HepG2 (cell line): ENCODE results near the gene EVC. TPM values are rescaled to one million over a fixed set of nuclear protein-coding genes. Genes with fewer than 3 reads are reported as not detected.

ENCODE experiments used
- ARNTL ChIP-seq: sonication (generic); formaldehyde crosslinking; IDR thresholded peaks from 2 replicates; pipeline ENCODE4 v1.4.0; 2020; ENCODE audit warnings: mild to moderate bottlenecking, missing genetic modification reagents
- BHLHE40 ChIP-seq: IDR thresholded peaks from 2 replicates; pipeline ENCODE4 v1.6.1; 2011; ENCODE audit warnings: low read length, improper control_type of control experiment
- CAMTA2 ChIP-seq: sonication (generic); formaldehyde crosslinking; IDR thresholded peaks from 2 replicates; pipeline ENCODE4 v1.4.0; 2020; ENCODE audit warnings: mild to moderate bottlenecking, missing genetic modification reagents, borderline replicate concordance
- DR1 ChIP-seq: sonication (generic); formaldehyde crosslinking; IDR thresholded peaks from 2 replicates; pipeline ENCODE4 v1.8.0; 2021; ENCODE audit warnings: mild to moderate bottlenecking, missing genetic modification reagents, inconsistent platforms
- MAFK ChIP-seq, 2 experiments: IDR thresholded peaks in 1 of 2; conservative IDR thresholded peaks in 1 of 2; 2 replicates each; pipeline ENCODE4 v1.6.1; 2011; ENCODE audit warnings: improper control_type of control experiment in 2 of 2, low read length in 2 of 2
- MAX ChIP-seq: IDR thresholded peaks from 2 replicates; pipeline ENCODE4 v1.6.1; 2012; ENCODE audit warnings: inconsistent platforms
- NFRKB ChIP-seq: fragments of 450-650 bp; IDR thresholded peaks from 2 replicates; pipeline ENCODE4 v1.6.1; 2017
- SRSF4 ChIP-seq: fragments of 200-400 bp; formaldehyde crosslinking; IDR thresholded peaks from one replicate; pipeline ENCODE4 v1.6.1; 2018; ENCODE audit warnings: mild to moderate bottlenecking, low read depth, low read length, moderate library complexity; ENCODE audit not compliant: poor library complexity, severe bottlenecking
- ZFP91 ChIP-seq: sonication (generic); formaldehyde crosslinking; IDR thresholded peaks from 2 replicates; pipeline ENCODE4 v1.9.0; 2022; ENCODE audit warnings: missing genetic modification reagents, mild to moderate bottlenecking, borderline replicate concordance
- ZNF121 ChIP-seq: sonication (generic); formaldehyde crosslinking; IDR thresholded peaks from 2 replicates; pipeline ENCODE4 v1.5.0; 2020; ENCODE audit warnings: mild to moderate bottlenecking, missing genetic modification reagents
- polyA plus RNA-seq, 8 experiments: library from polyadenylated mRNA; depleted of rRNA in 3 of 8; stranded (reverse) in 7 of 8; unstranded in 1 of 8; fragments of >200 nt; fragmentation: Illumina TruSeq in 4 of 8; extraction: Trizol in 4 of 8; gene quantifications; 2 replicates each; pipeline versions ENCODE4 v1.2.1 to v1.2.3, GENCODE V29; 2011 to 2016; ENCODE audit warnings: low read depth in 4 of 8, missing spikeins in 1 of 8, mixed read lengths in 1 of 8; ENCODE audit not compliant: insufficient read depth in 1 of 8
- total RNA-seq, 5 experiments: library from RNA; depleted of rRNA; stranded (reverse); fragments of >200 nt; fragmentation: Illumina TruSeq; extraction: Trizol; gene quantifications; 2 replicates each; pipeline ENCODE4 v1.2.3, GENCODE V29; 2016; ENCODE audit warnings: low read depth in 1 of 5
- TF ChIP-seq, protein P1 (sequence below): sonication (generic); formaldehyde crosslinking; IDR thresholded peaks from 2 replicates; pipeline ENCODE4 v1.4.0; 2020; ENCODE audit warnings: mild to moderate bottlenecking, missing genetic modification reagents
- TF ChIP-seq, protein P2 (sequence below): sonication (generic); formaldehyde crosslinking; conservative IDR thresholded peaks from 2 replicates; pipeline ENCODE4 v1.5.0; 2020; ENCODE audit warnings: missing genetic modification reagents
- TF ChIP-seq, protein P3 (sequence below): sonication (generic); formaldehyde crosslinking; IDR thresholded peaks from 2 replicates; pipeline ENCODE4 v1.8.0; 2022; ENCODE audit warnings: low read depth, missing genetic modification reagents

Gene EVC
- total and polyA plus RNA-seq, 2 of the 13 experiments (the other 11 are each of a cell fraction or from before 2014, with no cell fraction given), result 3.1 to 4.9 TPM

DNA sequence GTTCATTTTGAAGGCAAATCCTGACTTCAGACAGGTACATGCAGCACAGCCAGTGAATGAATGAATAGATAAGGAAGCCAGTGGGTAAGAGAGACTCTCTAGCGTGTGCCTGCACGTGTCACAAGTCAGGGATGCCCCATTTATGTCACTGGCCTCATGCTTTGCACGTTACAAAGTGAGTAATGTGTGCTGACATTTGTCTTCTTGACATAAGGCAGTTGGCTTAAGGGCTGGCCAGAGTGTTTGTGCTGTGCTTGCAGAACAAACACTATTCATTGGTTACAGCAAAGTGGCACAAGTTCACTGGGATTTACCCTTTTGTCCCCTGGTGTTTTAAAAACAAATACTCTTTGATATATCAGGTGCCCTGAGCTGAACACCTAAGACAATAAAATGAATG is 125.9 kb downstream of the EVC start (continued):
- TF ChIP-seq, protein P1, sequence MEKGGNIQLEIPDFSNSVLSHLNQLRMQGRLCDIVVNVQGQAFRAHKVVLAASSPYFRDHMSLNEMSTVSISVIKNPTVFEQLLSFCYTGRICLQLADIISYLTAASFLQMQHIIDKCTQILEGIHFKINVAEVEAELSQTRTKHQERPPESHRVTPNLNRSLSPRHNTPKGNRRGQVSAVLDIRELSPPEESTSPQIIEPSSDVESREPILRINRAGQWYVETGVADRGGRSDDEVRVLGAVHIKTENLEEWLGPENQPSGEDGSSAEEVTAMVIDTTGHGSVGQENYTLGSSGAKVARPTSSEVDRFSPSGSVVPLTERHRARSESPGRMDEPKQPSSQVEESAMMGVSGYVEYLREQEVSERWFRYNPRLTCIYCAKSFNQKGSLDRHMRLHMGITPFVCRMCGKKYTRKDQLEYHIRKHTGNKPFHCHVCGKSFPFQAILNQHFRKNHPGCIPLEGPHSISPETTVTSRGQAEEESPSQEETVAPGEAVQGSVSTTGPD (CRISPR knock-in tag), result no peak
- TF ChIP-seq, protein P2, sequence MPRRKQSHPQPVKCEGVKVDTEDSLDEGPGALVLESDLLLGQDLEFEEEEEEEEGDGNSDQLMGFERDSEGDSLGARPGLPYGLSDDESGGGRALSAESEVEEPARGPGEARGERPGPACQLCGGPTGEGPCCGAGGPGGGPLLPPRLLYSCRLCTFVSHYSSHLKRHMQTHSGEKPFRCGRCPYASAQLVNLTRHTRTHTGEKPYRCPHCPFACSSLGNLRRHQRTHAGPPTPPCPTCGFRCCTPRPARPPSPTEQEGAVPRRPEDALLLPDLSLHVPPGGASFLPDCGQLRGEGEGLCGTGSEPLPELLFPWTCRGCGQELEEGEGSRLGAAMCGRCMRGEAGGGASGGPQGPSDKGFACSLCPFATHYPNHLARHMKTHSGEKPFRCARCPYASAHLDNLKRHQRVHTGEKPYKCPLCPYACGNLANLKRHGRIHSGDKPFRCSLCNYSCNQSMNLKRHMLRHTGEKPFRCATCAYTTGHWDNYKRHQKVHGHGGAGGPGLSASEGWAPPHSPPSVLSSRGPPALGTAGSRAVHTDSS (CRISPR knock-in tag), result no peak
- TF ChIP-seq, protein P3, sequence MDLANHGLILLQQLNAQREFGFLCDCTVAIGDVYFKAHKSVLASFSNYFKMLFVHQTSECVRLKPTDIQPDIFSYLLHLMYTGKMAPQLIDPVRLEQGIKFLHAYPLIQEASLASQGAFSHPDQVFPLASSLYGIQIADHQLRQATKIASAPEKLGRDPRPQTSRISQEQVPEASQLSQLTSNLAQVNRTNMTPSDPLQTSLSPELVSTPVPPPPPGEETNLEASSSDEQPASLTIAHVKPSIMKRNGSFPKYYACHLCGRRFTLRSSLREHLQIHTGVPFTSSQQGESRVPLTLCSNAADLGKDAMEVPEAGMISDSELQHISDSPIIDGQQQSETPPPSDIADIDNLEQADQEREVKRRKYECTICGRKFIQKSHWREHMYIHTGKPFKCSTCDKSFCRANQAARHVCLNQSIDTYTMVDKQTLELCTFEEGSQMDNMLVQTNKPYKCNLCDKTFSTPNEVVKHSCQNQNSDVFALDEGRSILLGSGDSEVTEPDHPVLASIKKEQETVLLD (CRISPR knock-in tag), result no peak
- TF ChIP-seq MAX, result peak; percentile 49; the same call in 1 of the 2 replicates
- no peak for TF ChIP-seq CAMTA2 (CRISPR knock-in tag)
- TF ChIP-seq ARNTL (CRISPR knock-in tag), result 0 out of 2 replicates have a peak, but pooled peaks have one; percentile 43
- peak; percentile 89 for TF ChIP-seq BHLHE40
- TF ChIP-seq SRSF4, result no peak
- no peak for TF ChIP-seq NFRKB
- TF ChIP-seq MAFK (conservative IDR thresholded peaks at IDR 0.05 in 1 of 2, IDR thresholded peaks at IDR 0.05 in 1 of 2; ENCODE audit: low read length in 2 of 2), result peak; percentile 14 to 37; a peak in 2 of 4 replicates
- no peak for TF ChIP-seq DR1 (CRISPR knock-in tag)
- TF ChIP-seq ZNF121 (CRISPR knock-in tag), result no peak
- TF ChIP-seq ZFP91 (CRISPR knock-in tag), result no peak
